PC-3 (cell line): ENCODE results near the gene PARD6B.

Source experiments
- EZH2 ChIP-seq: fragments of 300-600 bp; sonication (generic); IDR thresholded peaks from one replicate; pipeline ENCODE4 v1.6.1; 2017; ENCODE audit warnings: antibody characterized with exemption, mild to moderate bottlenecking, low read length; ENCODE audit not compliant: unreplicated experiment
- EZH2phosphoT487 ChIP-seq: fragments of 300-600 bp; sonication (generic); IDR thresholded peaks from 2 replicates; pipeline ENCODE4 v1.6.1; 2018; ENCODE audit warnings: mild to moderate bottlenecking, antibody characterized with exemption, low read length, borderline replicate concordance
- TF ChIP-seq, protein P1 (sequence below): fragments of 300-600 bp; sonication (generic); conservative IDR thresholded peaks from 2 replicates; pipeline ENCODE4 v1.5.1; 2017; ENCODE audit warnings: antibody characterized with exemption, low read depth, mild to moderate bottlenecking, low read length

DNA sequence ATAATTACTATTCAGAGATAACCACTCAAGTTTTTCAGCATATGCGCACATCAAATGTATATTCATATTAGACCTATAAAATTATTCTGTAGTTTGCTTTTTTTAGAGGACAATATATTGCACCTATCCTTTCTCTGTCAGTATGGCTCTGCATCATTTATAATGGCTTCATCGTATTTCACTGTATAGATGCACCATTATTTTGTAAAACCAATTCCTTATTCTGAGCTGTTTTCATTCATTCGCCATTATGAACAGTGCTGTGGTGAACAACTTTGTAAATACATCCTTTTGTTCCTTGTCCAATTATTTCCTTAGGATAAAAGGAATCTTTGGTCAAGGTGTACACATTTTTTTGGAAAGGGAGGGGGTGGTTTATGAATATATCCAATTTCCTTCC lies 34.3 kb downstream of the PARD6B start:
- TF ChIP-seq, protein P1, sequence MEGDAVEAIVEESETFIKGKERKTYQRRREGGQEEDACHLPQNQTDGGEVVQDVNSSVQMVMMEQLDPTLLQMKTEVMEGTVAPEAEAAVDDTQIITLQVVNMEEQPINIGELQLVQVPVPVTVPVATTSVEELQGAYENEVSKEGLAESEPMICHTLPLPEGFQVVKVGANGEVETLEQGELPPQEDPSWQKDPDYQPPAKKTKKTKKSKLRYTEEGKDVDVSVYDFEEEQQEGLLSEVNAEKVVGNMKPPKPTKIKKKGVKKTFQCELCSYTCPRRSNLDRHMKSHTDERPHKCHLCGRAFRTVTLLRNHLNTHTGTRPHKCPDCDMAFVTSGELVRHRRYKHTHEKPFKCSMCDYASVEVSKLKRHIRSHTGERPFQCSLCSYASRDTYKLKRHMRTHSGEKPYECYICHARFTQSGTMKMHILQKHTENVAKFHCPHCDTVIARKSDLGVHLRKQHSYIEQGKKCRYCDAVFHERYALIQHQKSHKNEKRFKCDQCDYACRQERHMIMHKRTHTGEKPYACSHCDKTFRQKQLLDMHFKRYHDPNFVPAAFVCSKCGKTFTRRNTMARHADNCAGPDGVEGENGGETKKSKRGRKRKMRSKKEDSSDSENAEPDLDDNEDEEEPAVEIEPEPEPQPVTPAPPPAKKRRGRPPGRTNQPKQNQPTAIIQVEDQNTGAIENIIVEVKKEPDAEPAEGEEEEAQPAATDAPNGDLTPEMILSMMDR, result no peak
- TF ChIP-seq EZH2 (no peak), EZH2phosphoT487 (no peak)
